RWPE1 (cell line): ENCODE results near the gene ACSF3.

ENCODE experiments used
- CTCF ChIA-PET: fragments of 350-600 bp; sonication (Branson Sonifier 250); formaldehyde crosslinking; extraction: SDS; loops from one replicate; lab custom pipeline; 2021; lab: Yijun Ruan, JAX
- POLR2A ChIA-PET: fragments of 400-600 bp; formaldehyde crosslinking; extraction: SDS; loops from one replicate; lab custom pipeline; 2020; ENCODE audit warnings: antibody characterized with exemption; ENCODE audit not compliant: low non-redundant PET; lab: Yijun Ruan, JAX
- DNase-seq: peaks from one replicate; pipeline ENCODE4 v3.0.0; 2012; ENCODE audit warnings: low spot score
- H3K27ac ChIP-seq: fragments of 450-650 bp; 2 replicates; pipeline ENCODE4 v1.5.1; 2017
- CTCF ChIP-seq: fragments of 450-650 bp; conservative IDR thresholded peaks from 2 replicates; pipeline ENCODE4 v1.5.1; 2017; ENCODE audit warnings: low read depth, mild to moderate bottlenecking

Gene ACSF3

GRCh38 chr16:89048090-89048725 is 45.4 kb upstream of the ACSF3 start:
- CTCF ChIA-PET = no interaction called here

GRCh38 chr16:89048871-89049422 is 44.7 kb upstream of the ACSF3 start:
- DNase-seq = no peak
- no peak overlapping the region for H3K27ac ChIP-seq
- ChIA-PET CTCF (interaction anchor here (1.1 kb wide), 1 partner anchor 108 kb away, joined by 4 read pairs; no protein-coding TSS in a partner anchor), POLR2A (no interaction called here)
- no peak for TF ChIP-seq CTCF

More at GRCh38 chr16:89048090-89048725, 45.4 kb upstream of the ACSF3 start:
- H3K27ac ChIP-seq = no peak overlapping the region
- DNase-seq = no peak
- TF ChIP-seq CTCF = no peak
- POLR2A ChIA-PET = no interaction called here

GRCh38 chr16:89049484-89050118 is 44.1 kb upstream of the ACSF3 start:
- H3K27ac ChIP-seq = no peak overlapping the region
- CTCF ChIA-PET = interaction anchor here (1.1 kb wide), 2 partner anchors 108 to 215 kb away, joined by 3 to 4 read pairs; no protein-coding TSS in a partner anchor
- no peak for DNase-seq
- POLR2A ChIA-PET = no interaction called here
- no peak for TF ChIP-seq CTCF

- TF ChIP-seq CTCF = no peak
- POLR2A ChIA-PET = interaction anchor here (0.6 kb wide), 1 partner anchor 1203 kb away, joined by 3 read pairs; no protein-coding TSS in a partner anchor
- H3K27ac ChIP-seq = no peak overlapping the region
- CTCF ChIA-PET = interaction anchor here (1.1 kb wide), 1 partner anchor 216 kb away, joined by 3 read pairs; no protein-coding TSS in a partner anchor
- DNase-seq = no peak
These were observed 43.4 kb upstream of the ACSF3 start for GRCh38 chr16:89050119-89050867.

GRCh38 chr16:89050868-89051311 is 42.8 kb upstream of the ACSF3 start:
- CTCF ChIA-PET = interaction anchor here (0.7 kb wide), 1 partner anchor 235 kb away, joined by 3 read pairs; no protein-coding TSS in a partner anchor
- POLR2A ChIA-PET = interaction anchor here (0.6 kb wide), 2 partner anchors 123 to 1204 kb away, joined by 3 read pairs; no protein-coding TSS in a partner anchor

More at GRCh38 chr16:89050868-89051311, 42.8 kb upstream of the ACSF3 start:
- DNase-seq = no peak
- H3K27ac ChIP-seq = no peak overlapping the region
- TF ChIP-seq CTCF = no peak
